Astrocyte (in vitro differentiated cells and primary cell): ENCODE measurements around the gene DBP. TPM values are rescaled to one million over a fixed set of nuclear protein-coding genes. Genes with fewer than 3 reads are reported as not detected.
A peak's percentile ranks its signal among the peaks of the same experiment; 100 is the strongest.

Experiments used
- DNase-seq: peaks from one replicate; pipeline ENCODE4 v3.0.0-alpha.2; 2010; ENCODE audit warnings: low read depth
- FAIRE-seq: peaks from 2 replicates; lab custom pipeline; 2011; peaks lifted over from hg19 to GRCh38; lab: Jason Lieb, UNC
- H2AFZ ChIP-seq: 2 replicates; pipeline ENCODE4 v1.6.0; 2012; ENCODE audit warnings: low read depth, low read length, inconsistent platforms
- H3K27ac ChIP-seq: 2 replicates; pipeline ENCODE4 v1.5.1; 2011; ENCODE audit warnings: low read depth, low read length, inconsistent platforms
- H3K27me3 ChIP-seq: 2 replicates; pipeline ENCODE4 v1.6.0; 2011; ENCODE audit warnings: low read length, inconsistent platforms; ENCODE audit not compliant: insufficient read depth
- H3K36me3 ChIP-seq: 2 replicates; pipeline ENCODE4 v1.5.1; 2011; ENCODE audit warnings: low read length, inconsistent platforms; ENCODE audit not compliant: insufficient read depth
- H3K4me1 ChIP-seq: 2 replicates; pipeline ENCODE4 v1.5.1; 2011; ENCODE audit warnings: low read length, inconsistent platforms; ENCODE audit not compliant: insufficient read depth
- H3K4me2 ChIP-seq: 2 replicates; pipeline ENCODE4 v1.6.0; 2012; ENCODE audit warnings: low read length, inconsistent platforms
- H3K4me3 ChIP-seq: 2 replicates; pipeline ENCODE4 v1.5.1; 2011; ENCODE audit warnings: low read depth, mild to moderate bottlenecking, low read length, inconsistent platforms; ENCODE audit not compliant: insufficient read depth
- H3K79me2 ChIP-seq: 2 replicates; pipeline ENCODE4 v1.6.0; 2012; ENCODE audit warnings: mild to moderate bottlenecking, low read length, inconsistent platforms; ENCODE audit not compliant: insufficient read depth
- H3K9ac ChIP-seq: 2 replicates; pipeline ENCODE4 v1.6.0; 2012; ENCODE audit warnings: mild to moderate bottlenecking, low read length, inconsistent platforms
- H3K9me3 ChIP-seq: 2 replicates; pipeline ENCODE4 v1.5.1; 2012; ENCODE audit warnings: low read depth, mild to moderate bottlenecking, low read length, inconsistent platforms; ENCODE audit not compliant: insufficient read depth
- H4K20me1 ChIP-seq: 2 replicates; pipeline ENCODE4 v1.6.0; 2012; ENCODE audit warnings: low read length, inconsistent platforms; ENCODE audit not compliant: insufficient read depth
- H3K27ac Mint-ChIP-seq: one replicate; pipeline ENCODE4 v1.8.0; 2021; ENCODE audit warnings: mild to moderate bottlenecking, mixed read lengths; ENCODE audit not compliant: unreplicated experiment
- H3K27me3 Mint-ChIP-seq: one replicate; pipeline ENCODE4 v1.8.0; 2021; ENCODE audit warnings: low read depth, mixed read lengths; ENCODE audit not compliant: unreplicated experiment
- H3K36me3 Mint-ChIP-seq: one replicate; pipeline ENCODE4 v1.8.0; 2021; ENCODE audit warnings: low read depth, mixed read lengths; ENCODE audit not compliant: unreplicated experiment
- H3K4me1 Mint-ChIP-seq: one replicate; pipeline ENCODE4 v1.8.0; 2021; ENCODE audit warnings: low read depth, mixed read lengths; ENCODE audit not compliant: unreplicated experiment
- H3K4me3 Mint-ChIP-seq: one replicate; pipeline ENCODE4 v1.8.0; 2021; ENCODE audit warnings: mild to moderate bottlenecking, moderate library complexity, mixed read lengths; ENCODE audit not compliant: unreplicated experiment
- H3K9me3 Mint-ChIP-seq: one replicate; pipeline ENCODE4 v1.8.0; 2021; ENCODE audit warnings: mild to moderate bottlenecking, mixed read lengths; ENCODE audit not compliant: unreplicated experiment
- CTCF ChIP-seq: IDR thresholded peaks from 2 replicates; pipeline ENCODE4 v1.5.1; 2011; ENCODE audit warnings: low read depth, mild to moderate bottlenecking, inconsistent platforms, low read length, moderate library complexity; ENCODE audit not compliant: insufficient read depth
- EZH2 ChIP-seq: IDR thresholded peaks from 2 replicates; pipeline ENCODE4 v1.6.1; 2012; ENCODE audit warnings: mild to moderate bottlenecking, low read length, inconsistent platforms; ENCODE audit not compliant: insufficient read depth
- total RNA-seq: library from RNA; stranded (reverse); gene quantifications from 2 replicates; pipeline ENCODE4 v1.2.1, GENCODE V29; 2021

Gene DBP
- total RNA-seq, 1 donor from 2014 or later = 1.2 TPM

GRCh38 chr19:48614436-48615230, 22.5 kb downstream of the DBP start, which contains the start of gene FAM83E:
FAM83E (minus strand) TSS chr19:48615076; CDS start chr19:48613372, 1,704 bp downstream.
- H3K4me1 Mint-ChIP-seq = peaks cover 25% of the 10 kb centered on the region
- H4K20me1 ChIP-seq = peaks cover 52% of the 10 kb centered on the region
- DNase-seq (no peak), FAIRE-seq (no peak)
- H3K4me3 Mint-ChIP-seq = peak within 1 kb of the TSS; percentile 99
- H3K4me2 ChIP-seq = peak within 1 kb of the TSS; percentile 93
- TF ChIP-seq EZH2 (no peak), CTCF (no peak)
- H3K27me3 Mint-ChIP-seq = no peaks in the 10 kb centered on the region
- H3K9me3 ChIP-seq = no peaks in the 10 kb centered on the region
- peaks cover 32% of the 10 kb centered on the region for H3K4me1 ChIP-seq
- H3K9ac ChIP-seq = peak within 1 kb of the TSS; percentile 99
- H3K27me3 ChIP-seq = no peaks in the 10 kb centered on the region
- H3K27ac Mint-ChIP-seq = peak within 1 kb of the TSS; percentile 85
- peaks cover 40% of the 10 kb centered on the region for H3K79me2 ChIP-seq
- no peak within 1 kb of the TSS for H3K27ac ChIP-seq
- no peak within 1 kb of the TSS for H3K4me3 ChIP-seq
- H2AFZ ChIP-seq = no peak within 1 kb of the TSS
- H3K9me3 Mint-ChIP-seq = no peaks in the 10 kb centered on the region
- peaks cover 21% of the 10 kb centered on the region for H3K36me3 ChIP-seq
- H3K36me3 Mint-ChIP-seq = peaks cover 16% of the 10 kb centered on the region

- Mint-ChIP-seq H3K36me3 (peaks cover 16% of the 10 kb centered on the region), H3K27me3 (no peaks in the 10 kb centered on the region), H3K4me1 (peaks cover 23% of the 10 kb centered on the region), H3K9me3 (no peaks in the 10 kb centered on the region), H3K27ac (peak overlapping the region; percentile 85), H3K4me3 (peak overlapping the region; percentile 62)
- TF ChIP-seq EZH2 = no peak
- TF ChIP-seq CTCF = no peak
- H4K20me1 ChIP-seq = peaks cover 52% of the 10 kb centered on the region
- H2AFZ ChIP-seq = no peak overlapping the region
- no peak overlapping the region for H3K9ac ChIP-seq
- H3K27me3 ChIP-seq = no peaks in the 10 kb centered on the region
- no peak for FAIRE-seq
- H3K4me2 ChIP-seq = no peak overlapping the region
- H3K27ac ChIP-seq = no peak overlapping the region
- H3K9me3 ChIP-seq = no peaks in the 10 kb centered on the region
- H3K36me3 ChIP-seq = peaks cover 21% of the 10 kb centered on the region
- peaks cover 31% of the 10 kb centered on the region for H3K4me1 ChIP-seq
- H3K79me2 ChIP-seq = peaks cover 37% of the 10 kb centered on the region
- no peak for DNase-seq
- H3K4me3 ChIP-seq = no peak overlapping the region
Observed at GRCh38 chr19:48613852-48614435, 23.2 kb downstream of the DBP start.
